ENCODE data around the gene UNK. TPM values are rescaled to one million over a fixed set of nuclear protein-coding genes. Genes with fewer than 3 reads are reported as not detected.

Gene UNK
- total and polyA plus RNA-seq, 2 of the 13 experiments (the other 11 are each of a cell fraction or from before 2014, with no cell fraction given), result 31.6 to 33.0 TPM

- TF ChIP-seq ZNF407 (CRISPR knock-in tag; IDR thresholded peaks at IDR 0.05; ENCODE audit: not compliant biosample characterization) (peak; percentile 0), ZC3H4 (CRISPR knock-in tag; IDR thresholded peaks at IDR 0.05; ENCODE audit: borderline replicate concordance) (0 out of 2 replicates have a peak, but pooled peaks have one; percentile 13), ZNF782 (CRISPR knock-in tag; IDR thresholded peaks at IDR 0.05; ENCODE audit: borderline replicate concordance) (0 out of 2 replicates have a peak, but pooled peaks have one; percentile 62), POLR2A (IDR thresholded peaks at IDR 0.05; ENCODE audit: insufficient read depth in 1 of 2, low read depth in 2 of 2, low read length in 2 of 2) (peak in 1 of 2 experiments; percentile 22; a peak in 2 of 4 replicates), POLR2G (IDR thresholded peaks at IDR 0.05; ENCODE audit: low read depth, low read length) (peak; percentile 14; the same call in 1 of the 2 replicates), PTBP1 (IDR thresholded peaks at IDR 0.05; ENCODE audit: low read depth, low read length, poor library complexity, severe bottlenecking) (peak; percentile 15), ZNF556 (CRISPR knock-in tag; IDR thresholded peaks at IDR 0.05; ENCODE audit: borderline replicate concordance) (peak; percentile 14; the same call in 1 of the 2 replicates), ZNF816 (CRISPR knock-in tag; IDR thresholded peaks at IDR 0.05; ENCODE audit: borderline replicate concordance) (peak; percentile 59; the same call in 1 of the 2 replicates)
These were observed 6.3 kb upstream of the UNK start (continued) for GRCh38 chr17:75778066-75778860.

All from HepG2 (cell line).